GM12864 (cell line): ENCODE measurements around the gene TPM1.

Experiments
- DNase-seq: peaks from one replicate; pipeline ENCODE4 v3.0.0-alpha.2; 2011; ENCODE audit warnings: low read depth
- H3K4me3 ChIP-seq: 2 replicates; pipeline ENCODE4 v1.5.1; 2011; ENCODE audit warnings: mild to moderate bottlenecking, low read depth, low read length, control low read depth
- TF ChIP-seq, protein P1 (sequence below): IDR thresholded peaks from 2 replicates; pipeline ENCODE4 v1.5.1; 2011; ENCODE audit warnings: low read depth, mild to moderate bottlenecking, moderate library complexity, low read length, control low read depth, inconsistent platforms; ENCODE audit errors: missing control alignments

TPM1 gene

DNA sequence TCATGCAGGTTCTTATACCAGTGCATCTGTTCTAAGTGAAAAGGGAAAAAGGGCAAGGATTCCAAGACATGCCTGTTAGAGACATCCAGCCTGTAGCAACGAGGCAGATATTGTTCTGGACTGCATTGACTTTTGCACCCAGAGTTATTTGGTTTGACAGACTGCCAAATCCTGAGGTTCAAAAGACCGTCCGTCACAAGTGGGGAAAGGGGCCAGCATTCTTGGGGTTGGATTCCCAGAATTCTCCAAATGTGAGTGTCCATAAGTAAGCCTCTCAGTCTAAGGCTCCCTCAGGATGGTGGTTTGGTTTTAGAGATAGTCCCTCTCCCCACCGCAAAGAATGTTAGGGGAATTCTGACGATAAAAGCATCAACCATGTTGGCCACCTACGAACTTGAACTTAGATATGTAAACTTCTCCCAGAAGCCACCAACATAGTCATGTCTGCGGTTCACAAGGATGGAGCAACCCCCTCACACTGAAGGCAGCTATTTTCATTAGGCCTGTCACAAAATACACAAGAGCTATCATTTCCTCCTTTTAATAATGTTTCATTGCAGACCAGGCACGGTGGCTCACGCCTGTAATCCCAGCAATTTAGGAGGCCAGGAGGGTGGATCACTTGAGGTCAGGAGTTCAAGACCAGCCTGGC lies 65.5 kb downstream of the TPM1 start:
- no peak for DNase-seq
- H3K4me3 ChIP-seq = no peak overlapping the region
- TF ChIP-seq, protein P1, sequence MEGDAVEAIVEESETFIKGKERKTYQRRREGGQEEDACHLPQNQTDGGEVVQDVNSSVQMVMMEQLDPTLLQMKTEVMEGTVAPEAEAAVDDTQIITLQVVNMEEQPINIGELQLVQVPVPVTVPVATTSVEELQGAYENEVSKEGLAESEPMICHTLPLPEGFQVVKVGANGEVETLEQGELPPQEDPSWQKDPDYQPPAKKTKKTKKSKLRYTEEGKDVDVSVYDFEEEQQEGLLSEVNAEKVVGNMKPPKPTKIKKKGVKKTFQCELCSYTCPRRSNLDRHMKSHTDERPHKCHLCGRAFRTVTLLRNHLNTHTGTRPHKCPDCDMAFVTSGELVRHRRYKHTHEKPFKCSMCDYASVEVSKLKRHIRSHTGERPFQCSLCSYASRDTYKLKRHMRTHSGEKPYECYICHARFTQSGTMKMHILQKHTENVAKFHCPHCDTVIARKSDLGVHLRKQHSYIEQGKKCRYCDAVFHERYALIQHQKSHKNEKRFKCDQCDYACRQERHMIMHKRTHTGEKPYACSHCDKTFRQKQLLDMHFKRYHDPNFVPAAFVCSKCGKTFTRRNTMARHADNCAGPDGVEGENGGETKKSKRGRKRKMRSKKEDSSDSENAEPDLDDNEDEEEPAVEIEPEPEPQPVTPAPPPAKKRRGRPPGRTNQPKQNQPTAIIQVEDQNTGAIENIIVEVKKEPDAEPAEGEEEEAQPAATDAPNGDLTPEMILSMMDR = no peak

DNA sequence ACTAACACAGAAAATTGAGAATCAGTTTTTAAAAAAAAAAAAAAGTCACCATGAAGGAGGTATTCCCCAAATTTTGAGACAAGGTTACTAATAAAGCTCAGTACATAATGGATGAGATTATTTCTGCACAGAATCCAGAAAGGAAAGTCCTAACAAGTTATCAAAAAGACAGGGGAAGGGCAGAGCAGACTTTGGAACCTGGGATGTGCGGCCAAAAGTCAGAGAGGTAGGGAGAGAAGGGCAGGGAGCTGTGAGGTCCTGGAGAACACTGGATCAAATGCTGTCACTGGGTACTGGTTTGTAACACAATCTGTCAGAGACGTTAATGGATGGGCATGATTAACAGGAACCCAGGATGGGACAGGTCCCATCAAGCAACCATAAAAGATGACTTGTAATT lies 67.0 kb downstream of the TPM1 start:
- DNase-seq = no peak
- no peak overlapping the region for H3K4me3 ChIP-seq
- TF ChIP-seq, protein P1 = no peak

DNA sequence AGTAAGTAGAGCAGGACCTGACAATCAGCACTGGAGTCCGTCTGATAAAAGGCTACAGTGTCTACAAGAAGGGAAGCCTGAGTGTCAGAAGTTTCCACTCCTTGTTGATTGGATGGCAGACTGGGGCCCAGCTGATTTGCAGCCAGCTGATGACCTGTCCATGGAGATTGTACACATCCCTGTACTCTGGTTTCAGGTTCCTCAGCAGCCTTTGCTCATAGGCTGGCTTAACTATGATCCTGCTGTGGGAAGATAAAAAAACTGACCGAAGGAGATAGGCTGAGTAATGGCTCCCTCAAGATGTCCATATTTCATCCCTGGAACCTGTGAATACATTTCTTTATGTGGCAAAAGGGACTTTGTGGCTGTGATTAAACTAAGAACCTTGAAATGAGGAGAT lies 67.4 kb downstream of the TPM1 start:
- no peak for DNase-seq
- TF ChIP-seq, protein P1 = no peak
- no peak overlapping the region for H3K4me3 ChIP-seq

DNA sequence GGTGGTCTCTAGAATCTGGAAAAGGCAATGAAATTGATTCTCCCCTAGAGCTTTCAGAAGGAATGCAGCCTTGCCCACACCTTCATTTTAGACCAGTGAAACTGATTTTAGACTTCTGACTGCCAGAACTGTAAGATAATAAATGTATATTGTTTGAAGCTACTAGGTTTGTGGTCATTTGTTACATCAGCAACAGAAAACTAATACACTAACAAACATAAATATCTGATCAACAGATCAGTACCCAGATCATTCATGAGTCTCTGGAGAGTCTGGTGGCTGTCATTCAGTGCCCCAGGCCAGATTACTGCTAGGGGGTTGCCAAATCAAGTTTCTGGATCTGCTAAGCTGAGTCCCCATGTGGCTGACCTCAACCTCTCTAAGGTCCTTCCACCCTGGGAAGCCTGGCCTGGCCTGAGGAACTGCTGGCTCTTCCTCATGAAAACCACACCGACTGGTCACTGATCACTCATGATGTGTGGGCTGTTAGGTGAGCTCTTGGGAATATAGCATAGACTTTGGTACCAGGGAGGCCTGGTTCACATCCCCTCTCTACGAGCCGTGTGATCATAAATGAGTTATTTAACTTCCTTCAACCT lies 68.0 kb downstream of the TPM1 start:
- DNase-seq = no peak
- no peak overlapping the region for H3K4me3 ChIP-seq
- TF ChIP-seq, protein P1 = no peak

DNA sequence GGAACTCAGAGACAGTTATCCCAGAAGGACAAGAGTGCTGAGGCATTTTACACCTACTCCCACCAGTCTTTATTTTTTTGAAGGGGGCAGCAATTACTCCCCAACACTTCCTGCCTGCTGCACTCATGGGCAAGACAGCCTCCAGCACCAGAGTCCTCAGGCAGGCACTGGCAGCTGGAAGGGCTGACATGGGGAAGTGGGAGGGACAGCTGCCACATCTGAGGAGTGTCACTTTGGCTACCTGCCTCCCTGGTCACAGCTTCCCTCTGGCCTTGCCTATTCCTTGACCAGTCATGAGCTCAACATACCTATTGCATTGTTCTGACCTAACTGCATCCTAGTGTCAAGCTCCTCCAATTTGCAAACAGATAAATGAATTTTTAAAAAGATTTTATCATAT lies 68.9 kb downstream of the TPM1 start:
- no peak for DNase-seq
- TF ChIP-seq, protein P1 = no peak
- H3K4me3 ChIP-seq = no peak overlapping the region

DNA sequence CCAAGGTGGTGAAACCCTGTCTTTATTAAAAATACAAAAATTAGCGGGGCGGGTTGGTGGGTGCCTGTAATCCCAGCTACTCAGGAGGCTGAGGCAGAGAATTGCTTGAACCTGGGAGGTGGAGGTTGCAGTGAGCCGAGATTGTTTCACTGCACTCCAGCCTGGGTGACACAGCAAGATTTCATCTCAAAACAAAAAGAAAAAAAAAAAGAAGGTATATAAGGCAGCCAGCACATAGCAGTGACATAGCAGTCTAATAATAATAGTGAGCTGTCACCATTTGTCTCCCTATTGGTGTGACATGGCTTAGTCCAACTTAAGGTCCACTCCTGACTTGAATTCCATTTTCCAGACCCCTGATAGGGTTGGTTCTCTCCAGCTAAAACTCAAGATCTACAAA lies 70.3 kb downstream of the TPM1 start:
- no peak for DNase-seq

DNA sequence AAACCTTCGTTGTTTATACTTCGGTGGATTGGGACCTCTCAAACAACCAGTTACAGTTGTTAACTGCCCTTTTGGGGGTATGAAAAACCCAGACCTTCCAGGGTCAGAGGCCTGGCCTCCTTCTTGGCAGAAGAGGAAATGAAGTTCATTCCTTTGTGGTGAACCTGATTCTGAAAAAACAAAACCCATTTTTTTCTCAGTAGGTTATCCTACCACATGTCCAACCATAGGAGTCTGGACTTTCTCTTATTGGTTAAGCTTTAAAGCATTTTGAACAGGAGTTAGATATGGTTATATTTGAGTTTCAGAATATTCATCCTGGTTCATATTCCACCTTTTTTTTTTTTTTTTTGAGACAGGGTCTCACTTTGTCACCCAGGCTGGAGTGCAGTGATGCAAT lies 71.9 kb downstream of the TPM1 start:
- DNase-seq = no peak
- TF ChIP-seq, protein P1 = no peak
- no peak overlapping the region for H3K4me3 ChIP-seq

More for the DNA sequence above, 70.3 kb downstream of the TPM1 start:
- TF ChIP-seq, protein P1 = no peak
- H3K4me3 ChIP-seq = no peak overlapping the region
